H1 (cell line): ENCODE results near the gene FAM204A. TPM values are rescaled to one million over a fixed set of nuclear protein-coding genes. Genes with fewer than 3 reads are reported as not detected.

Experiments used
- CTCF ChIA-PET: fragments of 300-600 bp; sonication (Branson Sonifier 250); formaldehyde crosslinking; loops from one replicate; lab custom pipeline; 2021; ENCODE audit not compliant: partially characterized antibody; lab: Charles Lee
- POLR2A ChIA-PET: fragments of 300-600 bp; sonication (Branson Sonifier 250); formaldehyde crosslinking; loops from one replicate; lab custom pipeline; 2021; ENCODE audit warnings: inconsistent platforms; ENCODE audit not compliant: partially characterized antibody; lab: Charles Lee
- DNase-seq, 2 experiments: peaks; one replicate each; pipeline versions ENCODE4 v3.0.0 to v3.0.0-alpha.2; 2010 to 2022; ENCODE audit warnings: low spot score in 2 of 2, low read depth in 1 of 2, mixed read lengths in 1 of 2
- FAIRE-seq: peaks from 2 replicates; lab custom pipeline; 2011; peaks lifted over from hg19 to GRCh38; lab: Jason Lieb, UNC
- H2AFZ ChIP-seq: 2 replicates; pipeline ENCODE4 v1.8.1; 2012; ENCODE audit warnings: low read length, inconsistent platforms
- H2AK5ac ChIP-seq: 2 replicates; pipeline ENCODE4 v1.6.1; 2013; ENCODE audit warnings: low read depth, low read length
- H2BK120ac ChIP-seq: replicated peaks from 2 replicates; pipeline ENCODE3; 2013; ENCODE audit warnings: low read depth, low read length, inconsistent platforms
- H2BK12ac ChIP-seq: 2 replicates; pipeline ENCODE4 v1.6.1; 2013; ENCODE audit warnings: low read depth, low read length
- H2BK15ac ChIP-seq: 2 replicates; pipeline ENCODE4 v1.6.1; 2013; ENCODE audit warnings: low read length
- H2BK20ac ChIP-seq: 2 replicates; pipeline ENCODE4 v1.6.1; 2013; ENCODE audit warnings: low read length
- H2BK5ac ChIP-seq: 2 replicates; pipeline ENCODE4 v1.6.1; 2013; ENCODE audit warnings: low read depth, low read length
- H3K14ac ChIP-seq: 2 replicates; pipeline ENCODE4 v1.6.1; 2013; ENCODE audit warnings: inconsistent platforms; ENCODE audit not compliant: insufficient read length
- H3K18ac ChIP-seq: 2 replicates; pipeline ENCODE4 v1.6.1; 2013; ENCODE audit warnings: low read length; ENCODE audit errors: extremely low read depth
- H3K23ac ChIP-seq: 2 replicates; pipeline ENCODE4 v1.6.1; 2013; ENCODE audit warnings: inconsistent platforms; ENCODE audit not compliant: insufficient read length
- H3K23me2 ChIP-seq: 2 replicates; pipeline ENCODE4 v1.6.1; 2013; ENCODE audit warnings: low read depth, low read length
- H3K27ac ChIP-seq: 2 replicates; pipeline ENCODE4 v1.6.1; 2011; ENCODE audit warnings: low read depth, low read length, inconsistent platforms
- H3K27me3 ChIP-seq, 4 experiments: replicated peaks in 1 of 4; 1 replicate in 1 of 4; 2 replicates in 3 of 4; pipeline versions ENCODE4 v1.6.1 to v1.8.1; 2011 to 2013; ENCODE audit warnings: low read length in 3 of 4, mild to moderate bottlenecking in 3 of 4, inconsistent platforms in 2 of 4, mixed read lengths in 2 of 4, moderate library complexity in 1 of 4; ENCODE audit not compliant: control insufficient read depth in 3 of 4, insufficient read depth in 3 of 4; ENCODE audit errors: extremely low read depth in 1 of 4
- H3K36me3 ChIP-seq, 4 experiments: 2 replicates each; pipeline versions ENCODE4 v1.6.1 to v1.8.1; 2011 to 2013; ENCODE audit warnings: mild to moderate bottlenecking in 4 of 4, low read length in 3 of 4, moderate library complexity in 2 of 4, control low read depth in 1 of 4, inconsistent platforms in 1 of 4; ENCODE audit not compliant: insufficient read depth in 4 of 4, control insufficient read depth in 2 of 4
- H3K4ac ChIP-seq: replicated peaks from 2 replicates; pipeline ENCODE3; 2013; ENCODE audit warnings: low read length, low read depth, mixed read lengths, inconsistent platforms; ENCODE audit not compliant: insufficient read length
- H3K4me1 ChIP-seq, 4 experiments: replicated peaks in 1 of 4; 1 replicate in 1 of 4; 2 replicates in 3 of 4; pipeline versions ENCODE4 v1.6.1 to v1.8.1; 2011 to 2013; ENCODE audit warnings: low read length in 3 of 4, inconsistent platforms in 2 of 4, mixed read lengths in 1 of 4; ENCODE audit not compliant: insufficient read depth in 4 of 4, control insufficient read depth in 3 of 4
- H3K4me2 ChIP-seq, 2 experiments: 2 replicates each; pipeline versions ENCODE4 v1.6.1 to v1.8.1; 2011 to 2013; ENCODE audit warnings: low read depth in 2 of 2, low read length in 2 of 2, control low read depth in 1 of 2, inconsistent platforms in 1 of 2, mild to moderate bottlenecking in 1 of 2; ENCODE audit not compliant: insufficient read depth in 1 of 2
- H3K4me3 ChIP-seq, 4 experiments: fragments of 200-600, 300-600 bp in 1 of 4; sonication (generic), shearing (Covaris generic), sonication (Bioruptor Twin) in 1 of 4; 2 replicates each; pipeline versions ENCODE4 v1.5.1 to v1.8.1; 2011 to 2016; ENCODE audit warnings: low read length in 4 of 4, low read depth in 3 of 4, control low read depth in 2 of 4, inconsistent platforms in 2 of 4, mild to moderate bottlenecking in 2 of 4, mixed read lengths in 1 of 4, moderate library complexity in 1 of 4; ENCODE audit not compliant: insufficient read depth in 2 of 4; ENCODE audit errors: extremely low read depth in 1 of 4
- H3K56ac ChIP-seq: replicated peaks from 2 replicates; pipeline ENCODE3; 2013; ENCODE audit warnings: low read depth, mild to moderate bottlenecking, mixed read lengths, low read length, inconsistent platforms; ENCODE audit not compliant: insufficient read length
- H3K79me1 ChIP-seq: 2 replicates; pipeline ENCODE4 v1.6.1; 2013; ENCODE audit warnings: low read depth, low read length, control low read depth
- H3K79me2 ChIP-seq, 2 experiments: 2 replicates each; pipeline versions ENCODE4 v1.6.1 to v1.8.1; 2012 to 2013; ENCODE audit warnings: low read length in 2 of 2, mild to moderate bottlenecking in 2 of 2, inconsistent platforms in 1 of 2; ENCODE audit not compliant: insufficient read depth in 2 of 2, control insufficient read depth in 1 of 2
- H3K9ac ChIP-seq, 4 experiments: replicated peaks in 1 of 4; 1 replicate in 1 of 4; 2 replicates in 3 of 4; pipeline versions ENCODE4 v1.6.1 to v1.8.1; 2011 to 2013; ENCODE audit warnings: low read depth in 3 of 4, low read length in 3 of 4, control low read depth in 2 of 4, mild to moderate bottlenecking in 2 of 4, moderate library complexity in 2 of 4, inconsistent platforms in 1 of 4; ENCODE audit errors: extremely low read depth in 1 of 4
- H3K9me3 ChIP-seq, 2 experiments: 2 replicates each; pipeline versions ENCODE4 v1.6.1 to v1.8.1; 2012 to 2013; ENCODE audit warnings: mild to moderate bottlenecking in 2 of 2, moderate library complexity in 2 of 2, control low read depth in 1 of 2, inconsistent platforms in 1 of 2, low read depth in 1 of 2, low read length in 1 of 2, mixed read lengths in 1 of 2; ENCODE audit not compliant: insufficient read depth in 2 of 2
- H4K20me1 ChIP-seq, 2 experiments: replicated peaks in 1 of 2; 2 replicates each; pipeline versions ENCODE3 to v1.8.1; 2011 to 2013; ENCODE audit warnings: inconsistent platforms in 2 of 2, low read length in 2 of 2, mild to moderate bottlenecking in 1 of 2; ENCODE audit not compliant: insufficient read depth in 2 of 2, control insufficient read depth in 1 of 2
- H4K5ac ChIP-seq: 2 replicates; pipeline ENCODE4 v1.6.1; 2013; ENCODE audit warnings: low read length, low read depth, mixed read lengths, inconsistent platforms; ENCODE audit not compliant: insufficient read length
- H4K8ac ChIP-seq: 2 replicates; pipeline ENCODE4 v1.8.0; 2013; ENCODE audit warnings: mild to moderate bottlenecking, moderate library complexity, low read length, inconsistent platforms; ENCODE audit not compliant: insufficient read depth; ENCODE audit errors: extremely low read depth
- H4K91ac ChIP-seq: replicated peaks from 2 replicates; pipeline ENCODE3; 2013; ENCODE audit warnings: low read length, mixed read lengths, inconsistent platforms; ENCODE audit not compliant: insufficient read length
- ATF3 ChIP-seq: IDR thresholded peaks from 2 replicates; pipeline ENCODE4 v1.6.1; 2011; ENCODE audit warnings: low read depth, mild to moderate bottlenecking, low read length; ENCODE audit not compliant: insufficient read depth
- BCL11A ChIP-seq, 2 experiments: IDR thresholded peaks; one replicate each; pipeline ENCODE4 v1.6.1; 2011; ENCODE audit warnings: low read depth in 2 of 2, low read length in 2 of 2, mild to moderate bottlenecking in 2 of 2
- CBX8 ChIP-seq: fragments of 300-800, 300-1000 bp; sonication (generic); IDR thresholded peaks from 2 replicates; pipeline ENCODE4 v1.7.1; 2016; ENCODE audit warnings: low read depth, low read length, borderline replicate concordance
- CEBPB ChIP-seq: IDR thresholded peaks from 2 replicates; pipeline ENCODE4 v1.6.1; 2012; ENCODE audit warnings: low read depth, low read length
- CHD1 ChIP-seq: IDR thresholded peaks from 2 replicates; pipeline ENCODE4 v1.6.1; 2012; ENCODE audit warnings: low read depth, low read length, improper control_type of control experiment
- CREB1 ChIP-seq: IDR thresholded peaks from 2 replicates; pipeline ENCODE4 v1.6.1; 2012; ENCODE audit warnings: inconsistent platforms
- GABPA ChIP-seq: IDR thresholded peaks from 2 replicates; pipeline ENCODE4 v1.6.1; 2011; ENCODE audit warnings: mild to moderate bottlenecking, low read length, moderate library complexity, borderline replicate concordance; ENCODE audit not compliant: insufficient read depth
- KDM5A ChIP-seq: fragments of 200-600 bp; IDR thresholded peaks from 2 replicates; pipeline ENCODE4 v1.7.1; 2012; ENCODE audit warnings: mild to moderate bottlenecking, low read length, inconsistent platforms, mixed read lengths
- MAX ChIP-seq: IDR thresholded peaks from 2 replicates; pipeline ENCODE4 v1.6.1; 2012; ENCODE audit warnings: inconsistent platforms
- POLR2A ChIP-seq, 2 experiments: IDR thresholded peaks; 1 replicate in 1 of 2; 2 replicates in 1 of 2; pipeline ENCODE4 v1.6.1; 2011; ENCODE audit warnings: low read depth in 2 of 2, low read length in 2 of 2, mild to moderate bottlenecking in 2 of 2; ENCODE audit errors: control extremely low read depth in 1 of 2
- POLR2AphosphoS5 ChIP-seq: IDR thresholded peaks from 2 replicates; pipeline ENCODE4 v1.6.1; 2011; ENCODE audit warnings: low read depth, low read length
- POU5F1 ChIP-seq: IDR thresholded peaks from 2 replicates; pipeline ENCODE4 v1.6.1; 2011; ENCODE audit warnings: low read depth, mild to moderate bottlenecking, low read length, moderate library complexity
- RBBP5 ChIP-seq: IDR thresholded peaks from 2 replicates; pipeline ENCODE4 v1.7.1; 2012; ENCODE audit warnings: low read depth, mild to moderate bottlenecking, inconsistent platforms, low read length, moderate library complexity, borderline replicate concordance
- RXRA ChIP-seq: IDR thresholded peaks from 2 replicates; pipeline ENCODE4 v1.6.1; 2011; ENCODE audit warnings: low read depth, mild to moderate bottlenecking, low read length, moderate library complexity; ENCODE audit not compliant: insufficient read depth
- SIRT6 ChIP-seq: IDR thresholded peaks from one replicate; pipeline ENCODE4 v1.7.1; 2012; ENCODE audit warnings: low read length, inconsistent platforms
- SIX5 ChIP-seq: IDR thresholded peaks from 2 replicates; pipeline ENCODE4 v1.6.1; 2011; ENCODE audit warnings: mild to moderate bottlenecking, low read depth, low read length
- SP1 ChIP-seq: IDR thresholded peaks from 2 replicates; pipeline ENCODE4 v1.6.1; 2011; ENCODE audit warnings: low read depth, low read length
- SRF ChIP-seq: IDR thresholded peaks from 2 replicates; pipeline ENCODE4 v1.6.1; 2011; ENCODE audit warnings: mild to moderate bottlenecking, low read depth, low read length, moderate library complexity
- polyA plus RNA-seq, 7 experiments: library from polyadenylated mRNA; depleted of rRNA in 3 of 7; stranded (reverse) in 5 of 7; unstranded in 2 of 7; fragments of >200 nt in 5 of 7; fragments of 200-250 nt in 2 of 7; gene quantifications; 1 replicate in 5 of 7; 2 replicates in 1 of 7; 4 replicates in 1 of 7; pipeline versions ENCODE4 v1.2.1 to v1.2.3, GENCODE V29; 2011 to 2013; ENCODE audit warnings: missing spikeins in 2 of 7, mixed read lengths in 2 of 7
- total RNA-seq: library from RNA; stranded (reverse); fragmentation: NEBNext Ultra II Directional; extraction: Animal tissue kit (Norgen Biotek cat#: 25700); gene quantifications from 2 replicates; pipeline ENCODE4 v1.2.1, GENCODE V29; 2021

Gene FAM204A
- total and polyA plus RNA-seq, 2 of the 8 experiments (the other 6 are each of a cell fraction or from before 2014, with no cell fraction given), result 4.9 to 37.4 TPM

DNA sequence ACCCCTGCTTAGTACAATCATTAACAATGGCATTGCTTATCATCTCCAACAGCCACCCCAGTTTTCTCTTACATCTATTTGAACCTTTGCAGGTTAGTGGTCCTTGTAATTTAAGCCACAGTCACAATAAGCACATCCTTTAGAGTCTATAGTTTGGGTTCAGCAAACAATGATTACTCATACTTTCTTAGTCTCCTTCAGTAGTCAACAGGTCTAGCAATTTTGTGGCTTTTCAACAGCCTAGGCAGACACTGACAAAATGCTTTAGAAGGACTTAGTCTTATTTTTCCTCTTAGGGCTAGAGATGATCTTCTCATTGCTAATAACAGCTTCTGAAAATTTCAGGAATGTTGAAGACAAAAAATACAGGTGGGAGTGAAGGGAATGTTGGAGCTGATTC is 32.3 kb upstream of the FAM204A start:
- no peaks in the 10 kb centered on the region for H3K4me1 ChIP-seq
- no peak overlapping the region for H4K8ac ChIP-seq
- H3K27ac ChIP-seq, result no peak overlapping the region
- no peak overlapping the region for H4K5ac ChIP-seq
- no peak overlapping the region for H3K23ac ChIP-seq
- TF ChIP-seq CEBPB (no peak), SIRT6 (no peak), BCL11A (IDR thresholded peaks at IDR 0.05; ENCODE audit: low read depth in 2 of 2, low read length in 2 of 2) (no peak), MAX (no peak), RBBP5 (no peak), POU5F1 (no peak), POLR2AphosphoS5 (no peak), RXRA (no peak), KDM5A (no peak), ATF3 (no peak), SRF (no peak), SIX5 (no peak), GABPA (no peak), SP1 (no peak), POLR2A (IDR thresholded peaks at IDR 0.05; ENCODE audit: control extremely low read depth in 1 of 2, low read depth in 2 of 2, low read length in 2 of 2) (no peak), CHD1 (no peak), CBX8 (no peak), CREB1 (no peak)
- TF ChIP-seq, all 59 proteins: peak for 0
- Histone ChIP-seq H2BK12ac (no peak overlapping the region), H2BK15ac (no peak overlapping the region), H2AFZ (no peak overlapping the region), H4K91ac (no peak overlapping the region), H3K18ac (no peak overlapping the region), H3K27me3 (no peaks in the 10 kb centered on the region), H3K23me2 (no peaks in the 10 kb centered on the region), H3K14ac (no peak overlapping the region), H3K36me3 (no peaks in the 10 kb centered on the region), H4K20me1 (no peaks in the 10 kb centered on the region), H3K79me1 (no peaks in the 10 kb centered on the region), H3K79me2 (no peaks in the 10 kb centered on the region), H2BK5ac (no peak overlapping the region), H3K4ac (no peak overlapping the region), H3K9me3 (no peaks in the 10 kb centered on the region), H2BK120ac (no peak overlapping the region), H3K4me3 (no peak overlapping the region), H3K4me2 (no peak overlapping the region), H3K9ac (no peak overlapping the region), H2AK5ac (no peak overlapping the region), H2BK20ac (no peak overlapping the region), H3K56ac (no peak overlapping the region)
- ChIA-PET CTCF (no interaction called here), POLR2A (no interaction called here)
- DNase-seq, result no peak
- FAIRE-seq, result no peak
